Vagina (tissue), 2 donors: ENCODE data around the gene ARTN. TPM values are rescaled to one million over a fixed set of nuclear protein-coding genes. Genes with fewer than 3 reads are reported as not detected.

Source experiments
- DNase-seq, 2 donors: peaks; one replicate each; pipeline ENCODE4 v3.0.0-alpha.2; 2017; ENCODE audit errors: extremely low spot score in 2 of 2
- H3K27ac ChIP-seq: fragments of 200-600 bp; sonication (generic); one replicate; pipeline ENCODE4 v1.5.1; 2019
- H3K27me3 ChIP-seq: fragments of 200-600 bp; sonication (generic); one replicate; pipeline ENCODE4 v1.5.1; 2019
- H3K36me3 ChIP-seq, 2 donors: fragments of 200-600 bp; sonication (generic); one replicate each; pipeline ENCODE4 v1.5.1; 2017 to 2019
- H3K4me1 ChIP-seq: fragments of 200-600 bp; sonication (generic); one replicate; pipeline ENCODE4 v1.5.1; 2019
- H3K4me3 ChIP-seq, 2 donors: fragments of 200-600 bp; sonication (generic); 1 replicate in 1 of 2; 2 replicates in 1 of 2; pipeline ENCODE4 v1.5.1; 2016 to 2019
- H3K9me3 ChIP-seq: fragments of 200-600 bp; sonication (generic); one replicate; pipeline ENCODE4 v1.5.1; 2019
- POLR2A ChIP-seq, 2 donors: fragments of 450-650 bp; IDR thresholded peaks; one replicate each; pipeline ENCODE4 v1.6.1; 2017; ENCODE audit warnings: antibody characterized with exemption in 2 of 2, mild to moderate bottlenecking in 2 of 2, moderate library complexity in 2 of 2
- POLR2AphosphoS5 ChIP-seq, 2 donors: sonication (generic); formaldehyde crosslinking; IDR thresholded peaks; one replicate each; pipeline ENCODE4 v1.9.0; 2017; ENCODE audit warnings: antibody characterized with exemption in 2 of 2, mild to moderate bottlenecking in 2 of 2, low read depth in 1 of 2; ENCODE audit not compliant: insufficient read depth in 1 of 2
- intact Hi-C: fragments of 100-400 bp; cut with DNase I; formaldehyde crosslinking; loops from one replicate; pipeline ENCODE4 v1.15.1; 2023
- total RNA-seq: library from RNA; depleted of rRNA; stranded (reverse); fragments of >200 nt; gene quantifications from one replicate; pipeline ENCODE4 v1.2.3, GENCODE V29; 2016
- TF ChIP-seq, protein P1 (sequence below), 3 experiments: fragments of 450-650 bp in 2 of 3; fragments of 200-600 bp in 1 of 3; sonication (generic) in 1 of 3; IDR thresholded peaks; one replicate each; pipeline ENCODE4 v1.5.1; 2017 to 2019; ENCODE audit warnings: antibody characterized with exemption in 3 of 3, mild to moderate bottlenecking in 2 of 3, moderate library complexity in 2 of 3

ARTN gene
- total RNA-seq, 1 donor from 2014 or later = 17.4 TPM

DNA sequence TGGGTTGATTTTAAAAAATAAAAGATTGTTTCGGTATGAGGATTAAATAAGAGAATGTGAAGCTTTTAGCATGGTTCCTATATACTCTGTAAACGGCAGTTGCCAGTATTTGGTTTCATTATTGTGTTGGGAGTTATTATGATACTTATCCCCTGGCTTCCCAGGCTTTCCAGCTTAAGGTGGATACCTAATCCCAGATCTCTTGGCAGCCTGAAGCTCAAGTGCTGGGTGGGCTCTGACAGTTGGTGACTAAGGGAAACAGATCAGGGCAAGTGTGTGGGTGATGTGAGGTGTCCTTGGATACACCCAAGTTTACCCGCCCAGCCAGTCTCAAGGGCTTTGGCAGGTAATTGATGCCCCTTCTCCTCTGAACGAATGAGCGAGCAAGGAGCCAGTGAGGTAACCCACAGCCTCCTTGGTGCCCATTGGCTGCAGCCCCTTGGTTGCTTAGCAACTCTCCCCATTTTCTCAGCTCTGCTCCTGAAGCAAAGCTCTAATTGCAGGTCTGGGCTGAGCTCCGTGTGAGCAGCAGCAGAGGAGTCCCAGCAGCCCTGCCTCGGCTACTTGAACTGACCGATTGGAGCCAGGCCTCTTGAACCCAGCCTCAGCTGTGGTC is 19.2 kb downstream of the ARTN start:
- Histone ChIP-seq H3K27me3 (no peaks in the 10 kb centered on the region), H3K4me1 (peaks cover 13% of the 10 kb centered on the region), H3K27ac (no peak overlapping the region), H3K9me3 (no peaks in the 10 kb centered on the region), H3K36me3 (peaks cover 0 to 12% of the 10 kb centered on the region in 2 donors), H3K4me3 (no peak overlapping the region)
- intact Hi-C loops = no loop called here
- TF ChIP-seq, protein P1, sequence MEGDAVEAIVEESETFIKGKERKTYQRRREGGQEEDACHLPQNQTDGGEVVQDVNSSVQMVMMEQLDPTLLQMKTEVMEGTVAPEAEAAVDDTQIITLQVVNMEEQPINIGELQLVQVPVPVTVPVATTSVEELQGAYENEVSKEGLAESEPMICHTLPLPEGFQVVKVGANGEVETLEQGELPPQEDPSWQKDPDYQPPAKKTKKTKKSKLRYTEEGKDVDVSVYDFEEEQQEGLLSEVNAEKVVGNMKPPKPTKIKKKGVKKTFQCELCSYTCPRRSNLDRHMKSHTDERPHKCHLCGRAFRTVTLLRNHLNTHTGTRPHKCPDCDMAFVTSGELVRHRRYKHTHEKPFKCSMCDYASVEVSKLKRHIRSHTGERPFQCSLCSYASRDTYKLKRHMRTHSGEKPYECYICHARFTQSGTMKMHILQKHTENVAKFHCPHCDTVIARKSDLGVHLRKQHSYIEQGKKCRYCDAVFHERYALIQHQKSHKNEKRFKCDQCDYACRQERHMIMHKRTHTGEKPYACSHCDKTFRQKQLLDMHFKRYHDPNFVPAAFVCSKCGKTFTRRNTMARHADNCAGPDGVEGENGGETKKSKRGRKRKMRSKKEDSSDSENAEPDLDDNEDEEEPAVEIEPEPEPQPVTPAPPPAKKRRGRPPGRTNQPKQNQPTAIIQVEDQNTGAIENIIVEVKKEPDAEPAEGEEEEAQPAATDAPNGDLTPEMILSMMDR (IDR thresholded peaks at IDR 0.05) = no peak
- TF ChIP-seq POLR2AphosphoS5 (IDR thresholded peaks at IDR 0.05; ENCODE audit: insufficient read depth in 1 of 2, low read depth in 1 of 2) (no peak), POLR2A (IDR thresholded peaks at IDR 0.05) (no peak)
- DNase-seq = no peak

DNA sequence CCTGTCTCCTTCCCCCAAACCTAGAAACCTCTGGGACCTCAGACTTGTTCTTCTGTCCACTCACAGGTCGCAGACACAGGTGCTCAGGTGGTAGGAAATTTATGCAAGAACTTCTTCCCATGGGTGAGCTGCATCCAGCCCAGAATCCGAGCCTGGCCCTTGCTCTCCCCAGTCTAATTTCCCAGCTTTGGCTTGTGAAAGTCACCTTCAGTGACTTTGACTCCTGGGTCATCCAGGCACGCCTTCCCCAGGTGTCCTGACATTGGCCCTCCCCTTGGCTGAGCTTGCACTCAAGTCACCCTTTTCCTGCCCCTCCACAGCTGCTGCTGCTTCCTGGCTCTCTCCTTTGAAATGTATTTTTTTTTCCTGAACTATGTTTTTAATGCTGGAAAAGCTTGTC is 19.8 kb downstream of the ARTN start:
- peaks cover 8% of the 10 kb centered on the region for H3K4me1 ChIP-seq
- H3K27ac ChIP-seq = no peak overlapping the region
- H3K27me3 ChIP-seq = no peaks in the 10 kb centered on the region
- DNase-seq = no peak
- no peak overlapping the region for H3K4me3 ChIP-seq
- intact Hi-C loops = no loop called here
- H3K9me3 ChIP-seq = no peaks in the 10 kb centered on the region
- peaks cover 0 to 17% of the 10 kb centered on the region in 2 donors for H3K36me3 ChIP-seq
- no peak for TF ChIP-seq POLR2A (IDR thresholded peaks at IDR 0.05)
- TF ChIP-seq, protein P1 (IDR thresholded peaks at IDR 0.05) = no peak
- no peak for TF ChIP-seq POLR2AphosphoS5 (IDR thresholded peaks at IDR 0.05; ENCODE audit: insufficient read depth in 1 of 2, low read depth in 1 of 2)

DNA sequence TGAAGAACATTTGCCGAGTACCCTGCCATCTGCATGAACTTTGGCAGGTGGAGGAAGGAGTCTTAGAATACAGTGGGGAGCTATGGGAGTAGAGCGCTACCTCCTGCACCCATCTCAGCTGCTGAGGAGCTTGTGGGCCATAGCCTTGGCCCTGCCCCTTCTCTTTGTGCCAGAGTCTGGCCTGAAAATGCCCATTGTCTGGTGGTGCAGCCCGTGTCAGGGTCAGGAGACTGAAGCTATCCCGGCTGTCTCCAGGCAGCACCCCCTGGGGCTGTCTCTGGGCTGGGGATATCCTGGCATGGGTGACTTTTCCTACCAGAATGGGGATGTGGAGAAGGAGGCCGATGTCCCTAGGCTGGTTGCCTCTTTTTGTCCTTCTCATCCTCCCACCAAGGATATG is 20.4 kb downstream of the ARTN start:
- H3K27ac ChIP-seq = no peak overlapping the region
- peaks cover 0 to 24% of the 10 kb centered on the region in 2 donors for H3K36me3 ChIP-seq
- intact Hi-C loops = no loop called here
- H3K9me3 ChIP-seq = no peaks in the 10 kb centered on the region
- no peak for DNase-seq
- peaks cover under 1% of the 10 kb centered on the region for H3K4me1 ChIP-seq
- TF ChIP-seq, protein P1 (IDR thresholded peaks at IDR 0.05) = no peak
- TF ChIP-seq POLR2AphosphoS5 (IDR thresholded peaks at IDR 0.05; ENCODE audit: insufficient read depth in 1 of 2, low read depth in 1 of 2) (no peak), POLR2A (IDR thresholded peaks at IDR 0.05) (no peak)
- no peak overlapping the region for H3K4me3 ChIP-seq
- no peaks in the 10 kb centered on the region for H3K27me3 ChIP-seq

DNA sequence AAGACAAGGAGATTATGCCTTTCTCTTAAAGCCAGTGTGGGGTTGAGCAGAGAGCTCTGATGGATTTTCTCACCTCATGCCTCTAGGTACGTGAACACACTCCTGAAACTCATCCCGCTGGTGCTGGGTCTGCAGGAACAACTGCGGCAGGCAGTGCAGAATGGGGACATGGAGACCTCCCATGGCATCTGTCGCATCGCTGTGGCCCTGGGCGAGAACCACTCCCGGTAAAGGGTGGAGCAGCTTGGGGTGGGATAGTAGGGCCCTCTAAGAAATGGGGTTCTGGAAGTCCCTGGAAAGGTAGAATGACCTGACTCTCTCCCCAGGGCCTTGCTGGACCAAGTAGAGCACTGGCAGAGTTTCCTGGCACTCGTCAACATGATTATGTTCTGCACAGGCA is 22.6 kb downstream of the ARTN start:
- DNase-seq = no peak
- TF ChIP-seq POLR2AphosphoS5 (IDR thresholded peaks at IDR 0.05; ENCODE audit: insufficient read depth in 1 of 2, low read depth in 1 of 2) = no peak
- TF ChIP-seq POLR2A (IDR thresholded peaks at IDR 0.05) = no peak
- TF ChIP-seq, protein P1 (IDR thresholded peaks at IDR 0.05) = no peak
- Histone ChIP-seq H3K36me3 (peaks cover 0 to 42% of the 10 kb centered on the region in 2 donors), H3K27ac (no peak overlapping the region), H3K9me3 (no peaks in the 10 kb centered on the region), H3K27me3 (no peaks in the 10 kb centered on the region), H3K4me3 (no peak overlapping the region), H3K4me1 (no peaks in the 10 kb centered on the region)
- intact Hi-C loops = no loop called here

DNA sequence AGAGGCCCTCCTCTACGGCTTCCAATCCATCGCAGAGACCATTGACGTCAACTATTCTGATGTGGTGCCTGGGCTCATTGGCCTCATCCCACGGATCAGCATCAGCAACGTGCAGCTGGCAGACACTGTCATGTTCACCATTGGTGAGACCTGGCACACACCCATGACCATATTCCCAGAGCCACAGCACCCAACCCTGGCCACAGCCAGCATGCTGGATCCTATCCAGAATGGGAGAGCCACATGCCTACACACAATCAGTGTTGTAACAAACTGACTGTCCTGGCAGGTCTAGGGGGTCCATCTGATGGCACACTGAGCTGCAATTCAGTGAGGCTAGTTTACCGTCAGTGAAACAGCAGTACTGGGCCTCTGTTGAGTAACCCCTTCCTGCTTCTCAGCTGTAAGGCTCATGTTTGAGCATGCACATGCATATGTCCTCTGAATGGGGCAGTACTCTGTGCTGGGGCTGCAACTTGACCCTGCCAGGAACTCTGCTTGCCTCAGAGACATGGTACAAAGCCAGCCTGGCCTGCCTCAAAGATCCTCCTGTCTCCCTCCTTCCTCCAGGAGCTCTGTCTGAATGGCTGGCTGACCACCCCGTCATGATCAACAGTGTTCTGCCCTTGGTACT is 23.9 kb downstream of the ARTN start:
- no peak for TF ChIP-seq POLR2A (IDR thresholded peaks at IDR 0.05)
- no peak for TF ChIP-seq POLR2AphosphoS5 (IDR thresholded peaks at IDR 0.05; ENCODE audit: insufficient read depth in 1 of 2, low read depth in 1 of 2)
- TF ChIP-seq, protein P1 (IDR thresholded peaks at IDR 0.05) = no peak
- DNase-seq = no peak
- intact Hi-C loops = no loop called here

More for the DNA sequence above, 23.9 kb downstream of the ARTN start:
- Histone ChIP-seq H3K27me3 (no peaks in the 10 kb centered on the region), H3K27ac (no peak overlapping the region), H3K4me1 (no peaks in the 10 kb centered on the region), H3K36me3 (peaks cover 0 to 42% of the 10 kb centered on the region in 2 donors), H3K4me3 (no peak overlapping the region), H3K9me3 (no peaks in the 10 kb centered on the region)
